SK-N-SH (cell line): Measurements from ENCODE around the gene TWF2.

Experiments
- RAD21 ChIP-seq: IDR thresholded peaks from 2 replicates; pipeline ENCODE4 v1.6.1; 2012; ENCODE audit warnings: mild to moderate bottlenecking, low read length
- RFX5 ChIP-seq: IDR thresholded peaks from 2 replicates; pipeline ENCODE4 v1.6.1; 2012; ENCODE audit warnings: mild to moderate bottlenecking, improper control_type of control experiment, low read length
- TCF12 ChIP-seq: IDR thresholded peaks from 2 replicates; pipeline ENCODE4 v1.4.0; 2012
- TEAD4 ChIP-seq: IDR thresholded peaks from 2 replicates; pipeline ENCODE4 v1.4.0; 2012; ENCODE audit warnings: mild to moderate bottlenecking, borderline replicate concordance; ENCODE audit not compliant: insufficient read depth
- YY1 ChIP-seq: IDR thresholded peaks from 2 replicates; pipeline ENCODE4 v1.4.0; 2012; ENCODE audit warnings: low read depth, mild to moderate bottlenecking
- TF ChIP-seq, protein P1 (sequence below): fragments of 200-600 bp; sonication (generic); IDR thresholded peaks from 2 replicates; pipeline ENCODE4 v1.6.1; 2017; ENCODE audit warnings: antibody characterized with exemption, mild to moderate bottlenecking, moderate library complexity

- no peak for TF ChIP-seq YY1
- TF ChIP-seq, protein P1, sequence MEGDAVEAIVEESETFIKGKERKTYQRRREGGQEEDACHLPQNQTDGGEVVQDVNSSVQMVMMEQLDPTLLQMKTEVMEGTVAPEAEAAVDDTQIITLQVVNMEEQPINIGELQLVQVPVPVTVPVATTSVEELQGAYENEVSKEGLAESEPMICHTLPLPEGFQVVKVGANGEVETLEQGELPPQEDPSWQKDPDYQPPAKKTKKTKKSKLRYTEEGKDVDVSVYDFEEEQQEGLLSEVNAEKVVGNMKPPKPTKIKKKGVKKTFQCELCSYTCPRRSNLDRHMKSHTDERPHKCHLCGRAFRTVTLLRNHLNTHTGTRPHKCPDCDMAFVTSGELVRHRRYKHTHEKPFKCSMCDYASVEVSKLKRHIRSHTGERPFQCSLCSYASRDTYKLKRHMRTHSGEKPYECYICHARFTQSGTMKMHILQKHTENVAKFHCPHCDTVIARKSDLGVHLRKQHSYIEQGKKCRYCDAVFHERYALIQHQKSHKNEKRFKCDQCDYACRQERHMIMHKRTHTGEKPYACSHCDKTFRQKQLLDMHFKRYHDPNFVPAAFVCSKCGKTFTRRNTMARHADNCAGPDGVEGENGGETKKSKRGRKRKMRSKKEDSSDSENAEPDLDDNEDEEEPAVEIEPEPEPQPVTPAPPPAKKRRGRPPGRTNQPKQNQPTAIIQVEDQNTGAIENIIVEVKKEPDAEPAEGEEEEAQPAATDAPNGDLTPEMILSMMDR, result no peak
- TF ChIP-seq TEAD4, result no peak
- TF ChIP-seq RAD21, result no peak
- no peak for TF ChIP-seq TCF12
- no peak for TF ChIP-seq RFX5
Observed at GRCh38 chr3:52262447-52262846, 23.5 kb upstream of the TWF2 start.
